Activated naive CD8-positive, alpha-beta T cell treated with anti-CD3 and anti-CD28 coated beads, Interleukin-2, amount 50 U/mL, for 24 hours (primary cell): Measurements from ENCODE around the gene ACYP1.
"Not testable (repeated sequence)": the region's sequence is repeated elsewhere in the genome, so short reads cannot be mapped to it uniquely, and the experiment has no call there.

ENCODE experiments used
- ATAC-seq: fragments of 150-1000 bp; cut with Tn5 transposase; one replicate; pipeline ENCODE4 v1.10.0; 2021
- DNase-seq: peaks from one replicate; pipeline ENCODE4 v3.0.0; 2021
- H3K27ac Mint-ChIP-seq: one replicate; pipeline ENCODE4 v1.8.0; 2021; ENCODE audit warnings: mild to moderate bottlenecking, mixed read lengths
- H3K27me3 Mint-ChIP-seq: one replicate; pipeline ENCODE4 v1.8.0; 2021; ENCODE audit warnings: mixed read lengths
- H3K36me3 Mint-ChIP-seq: one replicate; pipeline ENCODE4 v1.8.0; 2021; ENCODE audit warnings: low read depth, mixed read lengths
- H3K4me1 Mint-ChIP-seq: one replicate; pipeline ENCODE4 v1.8.0; 2021; ENCODE audit warnings: mixed read lengths
- H3K4me3 Mint-ChIP-seq: one replicate; pipeline ENCODE4 v1.8.0; 2021; ENCODE audit warnings: mild to moderate bottlenecking, moderate library complexity, mixed read lengths
- H3K9me3 Mint-ChIP-seq: one replicate; pipeline ENCODE4 v1.8.0; 2021; ENCODE audit warnings: mixed read lengths

ACYP1 gene

DNA sequence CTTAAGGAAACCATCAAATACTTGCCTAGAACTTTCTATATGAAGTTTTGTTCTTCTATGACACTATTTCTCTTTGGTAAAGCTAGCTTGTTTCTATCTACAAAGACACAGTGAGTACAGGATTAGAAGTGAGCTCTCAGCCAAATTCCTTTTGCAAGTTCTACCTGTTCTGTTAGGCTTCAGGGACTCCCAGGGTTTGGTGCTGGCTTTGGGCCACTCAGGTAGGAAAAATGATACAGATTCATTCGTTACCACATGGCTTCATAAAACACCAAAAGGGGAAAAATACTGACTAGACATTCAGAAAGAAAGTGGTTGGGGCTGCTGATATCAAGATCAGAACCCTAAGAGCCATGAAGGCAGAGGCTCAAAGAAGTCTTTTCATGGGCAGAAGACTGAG lies 19.4 kb upstream of the ACYP1 start:
- Mint-ChIP-seq H3K27me3 (no peaks in the 10 kb centered on the region), H3K36me3 (peaks cover 30% of the 10 kb centered on the region), H3K4me3 (no peak overlapping the region), H3K9me3 (no peaks in the 10 kb centered on the region), H3K4me1 (peaks cover 11% of the 10 kb centered on the region), H3K27ac (peak overlapping the region; percentile 74)
- ATAC-seq (no peak), DNase-seq (no peak)

DNA sequence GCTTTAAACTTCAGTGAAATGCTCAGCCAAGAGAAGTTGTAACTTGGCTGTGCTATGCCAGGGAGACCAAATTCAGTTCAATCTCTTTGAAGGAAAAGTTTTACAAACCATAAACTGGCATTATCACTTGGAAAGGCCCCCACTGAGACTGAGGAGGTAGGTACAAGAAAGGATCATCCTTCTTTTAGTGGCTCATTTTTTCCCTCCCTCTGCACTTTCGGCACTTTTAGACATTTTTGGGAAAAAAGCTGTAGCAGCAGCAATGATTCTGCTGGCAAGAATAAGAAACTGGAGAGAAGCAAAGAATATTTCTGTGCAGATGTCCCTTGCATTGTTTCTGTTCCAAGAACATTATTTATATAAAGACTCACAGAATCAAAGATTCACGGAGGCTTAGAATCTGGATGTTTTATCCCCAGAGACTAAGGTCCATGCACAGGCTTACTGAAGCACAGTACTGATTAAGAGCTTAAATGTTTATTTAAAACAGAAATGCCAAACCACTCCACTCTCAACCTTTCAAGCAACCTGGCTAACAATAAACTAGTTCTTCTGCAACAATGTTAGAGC lies 17.9 kb upstream of the ACYP1 start:
- H3K27ac Mint-ChIP-seq: no peak overlapping the region

DNA sequence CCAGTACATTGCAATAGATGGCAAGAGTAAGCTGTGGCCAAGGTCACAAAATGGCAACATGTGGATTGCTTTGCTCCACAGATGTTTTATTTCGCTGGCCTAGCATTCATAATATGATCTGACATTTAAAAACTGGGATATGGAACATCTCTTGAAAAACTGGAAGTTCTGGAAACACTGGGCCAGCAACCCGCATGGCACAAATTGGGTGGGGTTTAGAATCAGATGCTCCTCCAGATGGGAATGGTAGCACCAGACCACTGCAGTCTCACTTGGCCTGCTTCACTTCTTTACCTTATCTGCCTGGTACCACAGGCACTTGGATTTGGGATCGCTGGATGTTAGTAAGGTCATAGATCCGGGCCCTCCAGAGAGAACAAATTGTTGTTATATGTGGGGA lies 15.7 kb upstream of the ACYP1 start:
- H3K4me3 Mint-ChIP-seq: no peak overlapping the region

More for the DNA sequence above, 17.9 kb upstream of the ACYP1 start:
- DNase-seq (no peak), ATAC-seq (no peak)
- no peaks in the 10 kb centered on the region for H3K27me3 Mint-ChIP-seq
- peaks cover 18% of the 10 kb centered on the region for H3K36me3 Mint-ChIP-seq
- H3K9me3 Mint-ChIP-seq: no peaks in the 10 kb centered on the region
- H3K4me3 Mint-ChIP-seq: no peak overlapping the region
- peaks cover 11% of the 10 kb centered on the region for H3K4me1 Mint-ChIP-seq

DNA sequence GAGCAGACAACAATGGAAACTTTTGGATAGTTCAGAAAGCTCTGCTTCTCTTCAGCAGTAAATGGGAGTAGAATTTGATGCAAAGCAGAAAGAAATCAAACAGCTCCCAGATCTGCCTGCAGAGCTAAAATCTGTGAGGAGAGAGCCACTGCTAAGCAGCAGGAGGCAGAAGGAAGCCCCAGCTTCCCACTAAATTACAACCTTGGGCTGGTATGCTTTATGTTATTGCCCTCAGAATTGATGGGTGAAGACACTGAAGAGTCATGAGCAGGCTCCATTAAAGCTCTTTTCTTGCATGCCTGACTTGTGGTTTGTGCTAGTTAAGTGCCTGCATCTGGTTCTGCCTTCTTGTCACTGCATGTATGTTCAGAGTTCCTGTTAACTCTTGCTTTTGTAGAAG lies 14.0 kb upstream of the ACYP1 start:
- no peaks in the 10 kb centered on the region for H3K27me3 Mint-ChIP-seq
- DNase-seq: no peak
- no peak for ATAC-seq

More for the DNA sequence above, 15.7 kb upstream of the ACYP1 start:
- ATAC-seq: no peak
- Mint-ChIP-seq H3K27me3 (no peaks in the 10 kb centered on the region), H3K9me3 (no peaks in the 10 kb centered on the region), H3K36me3 (peaks cover 8% of the 10 kb centered on the region), H3K4me1 (peaks cover 11% of the 10 kb centered on the region), H3K27ac (no peak overlapping the region)
- no peak for DNase-seq

DNA sequence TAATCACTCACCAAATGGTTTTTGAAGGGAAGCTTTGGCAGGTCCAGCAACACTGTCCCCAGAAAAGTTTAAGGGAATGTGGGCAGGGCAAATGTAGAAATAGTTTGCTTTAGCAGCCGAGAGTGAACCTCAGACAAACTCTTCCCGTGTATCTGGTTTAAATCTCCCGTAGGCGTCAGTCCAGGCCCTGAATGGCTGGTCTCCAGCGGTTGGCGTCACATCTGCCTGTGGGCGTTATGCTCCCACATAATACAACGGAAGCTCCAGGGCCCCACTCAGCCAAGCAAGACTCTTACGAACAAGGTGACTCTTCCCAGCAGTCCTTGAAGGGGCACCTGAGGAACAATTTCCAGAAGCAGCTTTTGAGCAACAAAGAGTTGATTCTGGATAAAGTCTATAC lies 6.6 kb upstream of the ACYP1 start:
- Mint-ChIP-seq H3K27me3 (no peaks in the 10 kb centered on the region), H3K36me3 (no peaks in the 10 kb centered on the region), H3K4me1 (peaks cover 3% of the 10 kb centered on the region), H3K4me3 (no peak overlapping the region), H3K27ac (no peak overlapping the region), H3K9me3 (no peaks in the 10 kb centered on the region)
- DNase-seq (no peak), ATAC-seq (no peak)

More for the DNA sequence above, 14.0 kb upstream of the ACYP1 start:
- Mint-ChIP-seq H3K9me3 (no peaks in the 10 kb centered on the region), H3K27ac (no peak overlapping the region), H3K4me1 (no peaks in the 10 kb centered on the region), H3K36me3 (no peaks in the 10 kb centered on the region), H3K4me3 (no peak overlapping the region)

DNA sequence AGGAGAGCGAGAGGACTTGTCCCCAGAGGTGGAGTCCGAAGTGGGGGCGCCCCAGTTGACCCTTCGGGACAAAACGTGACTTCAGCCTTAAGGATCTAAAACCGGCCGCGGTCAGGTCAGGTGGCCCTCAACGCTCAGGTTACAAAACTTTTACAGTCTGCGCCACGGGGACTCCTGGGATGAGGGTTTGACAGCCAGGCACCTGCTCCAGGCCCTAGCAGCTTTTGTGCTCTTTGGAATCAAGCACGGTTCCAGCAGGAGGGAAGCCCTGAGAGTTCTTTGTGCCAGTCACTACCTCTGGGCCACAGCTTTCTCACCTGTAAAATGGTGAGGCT lies 6.0 kb upstream of the ACYP1 start:
- peaks cover 3% of the 10 kb centered on the region for H3K4me1 Mint-ChIP-seq
- DNase-seq: no peak
- H3K9me3 Mint-ChIP-seq: no peaks in the 10 kb centered on the region
- H3K4me3 Mint-ChIP-seq: no peak overlapping the region
- H3K27me3 Mint-ChIP-seq: no peaks in the 10 kb centered on the region
- no peak for ATAC-seq
- no peak overlapping the region for H3K27ac Mint-ChIP-seq
- H3K36me3 Mint-ChIP-seq: no peaks in the 10 kb centered on the region

GRCh38 chr14:75069121-75069810 lies 5.4 kb upstream of the ACYP1 start, which contains the start of gene ZC2HC1C:
Gene ZC2HC1C, plus strand, starts transcription at chr14:75069641. Its CDS starts 933 bp downstream, at chr14:75070574.
- Mint-ChIP-seq H3K27me3 (no peaks in the 10 kb centered on the region), H3K4me3 (no peak within 1 kb of the TSS), H3K27ac (no peak within 1 kb of the TSS), H3K4me1 (peaks cover 6% of the 10 kb centered on the region), H3K9me3 (no peaks in the 10 kb centered on the region), H3K36me3 (no peaks in the 10 kb centered on the region)
- peak; percentile 81 for DNase-seq
- ATAC-seq: peak; percentile 91

DNA sequence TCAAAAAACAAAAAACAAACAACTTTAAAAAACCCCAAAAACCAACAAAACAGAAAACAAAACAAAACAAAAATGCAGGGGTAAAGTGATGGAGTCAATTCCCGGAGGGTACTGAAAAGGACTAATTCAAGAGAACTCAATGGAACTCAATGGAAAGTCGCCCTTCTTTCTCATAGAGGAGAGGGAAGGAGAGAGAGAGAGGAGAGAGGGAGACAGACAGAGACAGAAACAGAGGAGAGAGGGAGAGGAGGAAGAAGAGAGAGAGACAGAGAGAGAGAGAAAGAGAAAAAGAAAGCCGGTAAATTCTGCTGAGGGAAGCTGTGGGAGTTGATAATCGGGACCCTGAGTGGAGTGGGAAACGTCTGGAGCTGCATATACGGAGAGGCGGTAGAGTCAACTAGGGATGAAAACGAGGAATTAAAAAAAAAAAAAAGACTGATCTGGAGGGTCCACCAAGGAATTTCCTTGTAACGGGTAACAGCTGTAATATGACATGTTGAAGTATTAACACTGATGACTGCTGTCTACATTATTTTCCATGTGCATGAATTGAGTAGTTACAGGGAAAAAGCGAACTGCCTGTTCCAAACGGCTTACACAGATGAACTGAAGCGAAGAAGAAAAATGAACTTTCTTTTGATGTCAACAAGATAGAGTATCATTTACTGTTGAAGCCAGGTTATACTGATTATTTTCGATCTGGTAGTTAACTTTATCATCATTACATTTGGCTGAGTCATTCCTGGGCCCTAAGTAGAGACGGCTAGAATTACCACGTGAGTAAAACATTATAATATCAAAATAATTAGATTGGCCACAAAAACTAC lies 4.7 kb upstream of the ACYP1 start:
- Mint-ChIP-seq H3K27me3 (no peaks in the 10 kb centered on the region), H3K36me3 (no peaks in the 10 kb centered on the region), H3K4me3 (no peak overlapping the region), H3K9me3 (no peaks in the 10 kb centered on the region), H3K4me1 (peaks cover 13% of the 10 kb centered on the region), H3K27ac (no peak overlapping the region)
- DNase-seq (no peak), ATAC-seq (no peak)

GRCh38 chr14:75067765-75068164 lies 3.9 kb upstream of the ACYP1 start:
- not testable (repeated sequence) for H3K27ac Mint-ChIP-seq, H3K27me3 Mint-ChIP-seq, ATAC-seq, H3K9me3 Mint-ChIP-seq, H3K4me3 Mint-ChIP-seq, DNase-seq, H3K36me3 Mint-ChIP-seq
- peaks cover 18% of the 10 kb centered on the region for H3K4me1 Mint-ChIP-seq

DNA sequence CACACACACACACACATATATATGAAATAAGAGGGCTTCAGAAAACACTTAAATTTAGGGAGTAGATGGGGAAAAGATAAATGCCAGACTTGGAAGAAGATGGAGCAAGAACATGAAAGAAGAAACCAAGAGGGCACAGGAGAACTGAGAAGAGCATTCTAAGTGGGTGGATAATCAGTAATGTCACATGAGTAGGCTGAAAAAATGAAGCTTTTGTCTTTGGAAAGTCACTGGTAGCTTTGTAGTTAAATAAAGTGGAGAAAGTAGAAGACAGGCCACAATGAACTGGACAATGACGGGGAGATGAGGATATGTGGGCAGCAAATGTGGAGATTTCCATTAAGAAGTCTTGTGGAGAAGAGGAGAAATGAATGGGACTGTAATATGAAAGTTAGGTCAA lies 3.4 kb upstream of the ACYP1 start:
- Mint-ChIP-seq H3K4me1 (peaks cover 23% of the 10 kb centered on the region), H3K36me3 (no peaks in the 10 kb centered on the region), H3K4me3 (no peak overlapping the region), H3K27me3 (no peaks in the 10 kb centered on the region), H3K27ac (no peak overlapping the region), H3K9me3 (no peaks in the 10 kb centered on the region)
- no peak for ATAC-seq
- no peak for DNase-seq

DNA sequence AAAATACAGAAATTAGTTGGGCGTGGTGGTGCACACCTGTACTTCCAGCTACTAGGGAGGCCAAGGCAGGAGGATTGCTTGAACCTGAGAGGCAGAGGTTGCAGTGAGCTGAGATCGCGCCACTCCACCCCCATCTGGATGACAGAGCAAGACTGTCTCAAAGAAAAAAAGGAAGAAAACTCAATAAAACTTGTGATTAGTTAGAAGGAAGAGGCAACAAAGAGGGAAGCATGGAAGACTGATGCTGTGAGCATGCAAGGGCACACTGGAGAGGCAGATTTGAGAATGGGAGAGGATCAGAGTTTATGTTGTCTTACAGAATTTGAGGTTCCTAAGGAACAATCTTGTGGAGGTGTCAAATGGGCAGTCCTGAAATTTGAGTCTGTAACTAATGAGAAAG lies 2.9 kb upstream of the ACYP1 start:
- H3K4me3 Mint-ChIP-seq: no peak overlapping the region
- ATAC-seq: no peak
- H3K9me3 Mint-ChIP-seq: no peaks in the 10 kb centered on the region
- no peak for DNase-seq
- peaks cover 23% of the 10 kb centered on the region for H3K4me1 Mint-ChIP-seq
- H3K27me3 Mint-ChIP-seq: no peaks in the 10 kb centered on the region
- H3K27ac Mint-ChIP-seq: no peak overlapping the region
- H3K36me3 Mint-ChIP-seq: peaks cover 2% of the 10 kb centered on the region

DNA sequence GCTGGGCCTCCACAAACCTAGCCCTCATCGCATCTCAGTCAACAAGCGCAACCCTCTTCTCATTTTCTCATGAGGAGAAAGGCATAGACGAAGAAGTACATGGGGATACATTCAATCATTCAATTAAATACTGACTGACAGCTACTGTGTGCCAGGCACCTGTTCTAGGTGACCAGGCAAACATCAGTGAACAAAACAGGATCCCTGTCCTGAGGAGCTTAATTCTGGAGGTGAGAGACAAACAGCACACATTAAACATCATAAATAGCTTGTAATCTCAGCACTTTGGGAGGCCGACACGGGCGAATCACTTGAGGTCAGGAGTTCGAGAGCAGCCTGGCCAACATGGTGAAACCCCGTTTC lies 362 bp upstream of the ACYP1 start:
- H3K27ac Mint-ChIP-seq: peak overlapping the region; percentile 95
- peaks cover 25% of the 10 kb centered on the region for H3K4me1 Mint-ChIP-seq
- H3K4me3 Mint-ChIP-seq: peak overlapping the region; percentile 98
- DNase-seq: no peak
- ATAC-seq: peak; percentile 8
- no peaks in the 10 kb centered on the region for H3K27me3 Mint-ChIP-seq
- H3K36me3 Mint-ChIP-seq: peaks cover 23% of the 10 kb centered on the region
- no peaks in the 10 kb centered on the region for H3K9me3 Mint-ChIP-seq

- ATAC-seq (no peak), DNase-seq (no peak)
- H3K4me3 Mint-ChIP-seq: peak overlapping the region; percentile 98
- H3K27me3 Mint-ChIP-seq: no peaks in the 10 kb centered on the region
- H3K36me3 Mint-ChIP-seq: peaks cover 27% of the 10 kb centered on the region
- no peaks in the 10 kb centered on the region for H3K9me3 Mint-ChIP-seq
- H3K27ac Mint-ChIP-seq: peak overlapping the region; percentile 95
- H3K4me1 Mint-ChIP-seq: peaks cover 25% of the 10 kb centered on the region
These were observed 811 bp downstream of the ACYP1 start for GRCh38 chr14:75063013-75063412.

DNA sequence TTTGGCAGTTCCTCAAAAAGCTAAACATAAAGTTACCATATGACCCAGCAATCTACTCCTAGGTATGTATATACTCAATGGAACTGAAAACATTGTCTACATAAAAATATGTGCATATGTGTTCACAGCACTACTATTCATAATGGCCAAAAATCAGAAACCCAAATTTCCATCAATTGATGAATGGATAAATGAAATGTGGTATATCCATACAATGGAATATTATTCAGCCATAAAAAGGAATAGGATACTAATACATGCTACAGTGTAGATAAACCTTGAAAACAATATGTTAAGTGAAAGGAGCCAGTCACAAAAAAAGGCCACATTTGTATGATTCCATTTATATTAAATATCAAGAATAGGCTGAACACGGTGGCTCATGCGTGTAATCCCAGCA lies 3.4 kb downstream of the ACYP1 start:
- H3K4me3 Mint-ChIP-seq: no peak overlapping the region
- DNase-seq (no peak), ATAC-seq (no peak)
- H3K27ac Mint-ChIP-seq: no peak overlapping the region
- peaks cover 29% of the 10 kb centered on the region for H3K4me1 Mint-ChIP-seq
- peaks cover 42% of the 10 kb centered on the region for H3K36me3 Mint-ChIP-seq
- no peaks in the 10 kb centered on the region for H3K9me3 Mint-ChIP-seq
- no peaks in the 10 kb centered on the region for H3K27me3 Mint-ChIP-seq

GRCh38 chr14:75059642-75060041 lies 4.2 kb downstream of the ACYP1 start:
- Mint-ChIP-seq H3K36me3 (peaks cover 46% of the 10 kb centered on the region), H3K4me1 (peaks cover 27% of the 10 kb centered on the region), H3K4me3 (no peak overlapping the region), H3K27ac (no peak overlapping the region), H3K27me3 (no peaks in the 10 kb centered on the region), H3K9me3 (no peaks in the 10 kb centered on the region)
- no peak for ATAC-seq
- DNase-seq: no peak
